Lung microvascular endothelial cell (primary cell): ENCODE results near the gene DCUN1D4. TPM values are rescaled to one million over a fixed set of nuclear protein-coding genes. Genes with fewer than 3 reads are reported as not detected.

Experiments
- DNase-seq, 2 donors: peaks; one replicate each; pipeline versions ENCODE4 v3.0.0 to v3.0.0-alpha.2; 2010; ENCODE audit warnings: low read depth in 2 of 2
- total RNA-seq: library from RNA; depleted of rRNA; stranded (reverse); fragments of >200 nt; gene quantifications from 2 replicates; pipeline ENCODE4 v1.2.1, GENCODE V29; 2014

The DCUN1D4 gene
- total RNA-seq, 1 donor from 2014 or later = 29.0 TPM

DNA sequence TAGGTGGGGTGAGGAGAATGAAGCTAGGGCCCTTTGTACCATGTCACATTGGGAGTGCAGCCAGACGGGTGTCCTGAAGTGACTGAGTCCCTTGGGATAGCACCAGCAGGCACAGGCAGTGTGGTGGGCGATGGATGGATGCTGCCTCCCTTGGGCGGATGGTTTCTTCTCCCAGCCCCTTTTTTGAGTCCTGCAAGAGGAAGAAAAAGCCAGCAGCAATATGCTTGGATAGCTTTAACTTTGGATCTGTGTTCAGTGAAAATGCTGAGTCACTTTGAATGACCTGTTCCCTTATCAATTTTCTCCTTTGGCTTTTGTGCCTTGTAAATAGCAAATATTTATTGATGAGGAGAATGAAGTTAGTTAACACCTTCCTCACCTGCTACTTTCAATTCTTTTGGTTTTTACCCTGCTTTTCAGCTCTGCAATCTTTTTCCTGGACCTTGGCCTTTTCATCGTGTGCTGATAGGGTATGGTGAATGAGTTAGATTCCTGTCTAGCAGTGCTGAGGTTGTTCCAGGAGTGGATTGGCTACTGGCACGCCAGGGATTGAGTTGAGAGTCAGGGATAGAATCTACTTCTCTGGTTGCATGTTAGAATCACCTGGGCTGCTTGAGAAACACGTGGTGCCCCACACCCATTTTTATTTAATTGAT, 10.2 kb downstream of the DCUN1D4 start:
- peak in 1 of 2 donors; percentile 3 for DNase-seq

DNA sequence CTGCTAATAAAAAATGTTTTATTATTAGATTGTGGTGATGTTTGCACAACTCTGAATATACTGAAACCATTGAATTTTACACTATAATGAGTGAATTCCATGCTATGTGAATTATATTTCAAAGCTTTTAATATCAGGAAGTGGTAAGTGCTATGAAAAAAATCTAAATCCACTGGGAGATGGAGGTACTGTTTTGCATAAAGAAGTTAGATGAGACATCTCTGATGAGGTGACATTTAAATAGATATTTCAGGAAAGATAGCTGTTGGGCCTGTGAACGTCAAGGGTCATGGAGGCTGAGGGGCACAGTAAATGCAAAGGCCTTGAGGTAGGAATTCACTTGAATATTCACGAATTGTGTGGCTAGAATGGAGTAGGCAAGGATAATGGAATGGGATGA, 12.3 kb downstream of the DCUN1D4 start:
- no peak for DNase-seq

DNA sequence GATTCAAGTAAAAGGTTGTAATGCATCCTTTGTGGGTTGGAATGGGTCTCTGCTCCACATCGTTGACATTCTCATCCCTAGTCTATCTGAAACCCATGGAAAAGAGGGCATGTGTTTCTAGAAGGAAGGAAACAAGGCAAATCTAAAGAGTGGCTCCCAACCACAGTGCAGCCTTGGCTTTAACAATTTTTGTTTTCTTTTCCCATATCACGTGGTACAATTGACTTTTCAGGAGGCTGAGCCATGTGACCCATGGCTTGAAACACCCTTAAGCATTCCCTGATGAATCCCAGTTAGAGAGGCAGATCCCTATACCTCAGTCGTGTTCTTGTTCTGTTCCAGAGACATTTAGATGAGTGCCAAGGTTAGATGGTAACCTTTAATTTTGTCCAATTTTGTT, 12.8 kb downstream of the DCUN1D4 start:
- DNase-seq = no peak

DNA sequence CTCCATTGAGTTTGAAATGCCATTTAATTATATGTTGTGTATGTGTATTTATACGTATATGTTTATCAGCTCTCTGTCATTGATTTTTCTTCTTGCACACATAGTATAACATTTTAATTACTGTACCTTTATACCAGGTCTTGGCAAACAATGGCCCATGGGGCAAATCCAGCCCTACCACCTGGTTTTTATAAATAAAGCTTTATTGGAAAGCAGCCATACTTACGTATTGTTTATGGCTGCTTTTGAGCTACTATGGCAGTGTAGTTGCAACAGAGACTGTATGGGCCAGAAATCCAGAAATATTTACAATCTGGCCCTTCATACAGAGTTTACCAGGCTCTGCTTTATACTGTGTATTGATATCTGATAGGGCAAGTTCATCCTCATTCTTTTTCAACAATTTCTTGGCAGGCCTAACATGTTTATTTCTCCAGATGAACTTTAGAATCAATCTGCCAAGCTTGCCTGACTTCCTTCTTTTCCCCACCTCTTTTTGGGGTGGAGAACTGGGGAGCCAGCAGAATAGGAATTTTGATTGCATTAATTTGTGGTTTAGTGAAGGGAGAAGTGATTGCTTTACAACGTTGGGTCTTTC, 15.8 kb downstream of the DCUN1D4 start:
- DNase-seq = no peak

DNA sequence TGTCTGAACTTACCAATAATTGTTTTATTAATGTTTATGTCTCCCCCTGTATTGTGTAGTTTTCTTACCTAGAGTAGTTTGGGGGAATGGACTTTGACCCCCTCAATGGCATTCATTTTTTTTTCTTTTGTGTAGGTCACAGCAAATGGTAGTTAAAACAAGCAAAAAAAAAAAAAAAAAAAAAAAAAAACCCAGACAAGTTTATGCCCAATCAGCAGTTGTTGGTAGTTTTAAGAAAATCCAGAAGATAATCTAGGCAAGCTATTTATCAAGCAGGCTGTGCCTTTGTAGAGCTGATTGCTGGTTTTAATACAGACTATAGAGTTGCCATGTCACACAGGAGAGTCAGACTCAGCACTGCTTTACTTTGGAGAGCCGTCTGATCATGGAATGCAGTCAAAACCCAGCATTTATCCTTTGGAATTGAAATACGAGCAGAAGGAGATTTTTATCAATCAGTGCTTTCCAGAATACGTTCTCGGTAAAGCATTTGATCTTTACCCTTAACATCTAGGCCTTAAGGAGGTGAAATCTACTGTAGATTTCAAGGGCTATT, 16.6 kb downstream of the DCUN1D4 start:
- DNase-seq = no peak

- no peak for DNase-seq
Measured at GRCh38 chr4:51862199-51862598, 19.2 kb downstream of the DCUN1D4 start.

GRCh38 chr4:51862781-51863180, 19.8 kb downstream of the DCUN1D4 start:
- no peak for DNase-seq

GRCh38 chr4:51865717-51866116, 22.8 kb downstream of the DCUN1D4 start:
- DNase-seq = no peak

GRCh38 chr4:51866835-51867234, 23.9 kb downstream of the DCUN1D4 start:
- DNase-seq = no peak

DNA sequence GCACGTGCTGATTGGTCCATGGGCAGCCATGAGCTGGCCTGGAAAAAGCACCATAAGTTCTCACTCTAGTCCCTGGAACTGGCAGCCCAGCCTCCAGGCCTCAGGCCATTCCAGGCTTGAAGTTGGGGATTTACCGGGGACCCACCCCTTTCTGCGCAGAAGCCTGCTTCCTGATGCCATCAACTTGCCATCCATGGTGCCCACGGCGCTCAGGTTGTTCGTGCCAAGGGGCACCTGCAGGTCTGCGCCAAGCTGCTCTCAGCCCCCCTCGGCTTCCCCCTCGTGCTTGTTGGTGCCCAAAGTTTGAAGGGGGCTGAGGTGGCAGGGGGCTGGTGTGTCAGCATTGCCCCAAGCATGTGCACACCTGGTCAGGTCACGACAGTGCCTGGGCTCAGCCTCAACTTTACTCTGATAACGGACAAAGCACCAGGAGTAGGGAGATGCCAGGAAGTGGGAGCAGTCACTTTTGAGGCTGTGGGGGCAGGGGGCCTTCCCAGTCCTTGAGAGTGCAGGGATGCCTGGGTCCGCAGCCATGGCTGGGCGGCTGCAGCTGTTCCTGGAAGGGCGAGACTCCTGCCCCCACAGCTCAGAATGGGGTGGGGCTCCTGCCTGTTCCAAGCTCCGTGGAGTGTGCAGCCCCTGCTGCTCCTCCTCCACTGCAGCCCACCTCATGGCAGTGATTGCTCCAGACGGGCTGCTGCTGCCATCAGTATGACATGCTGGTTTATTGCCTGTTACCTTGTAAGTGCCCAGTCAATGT, 24.9 kb downstream of the DCUN1D4 start:
- no peak for DNase-seq

DNA sequence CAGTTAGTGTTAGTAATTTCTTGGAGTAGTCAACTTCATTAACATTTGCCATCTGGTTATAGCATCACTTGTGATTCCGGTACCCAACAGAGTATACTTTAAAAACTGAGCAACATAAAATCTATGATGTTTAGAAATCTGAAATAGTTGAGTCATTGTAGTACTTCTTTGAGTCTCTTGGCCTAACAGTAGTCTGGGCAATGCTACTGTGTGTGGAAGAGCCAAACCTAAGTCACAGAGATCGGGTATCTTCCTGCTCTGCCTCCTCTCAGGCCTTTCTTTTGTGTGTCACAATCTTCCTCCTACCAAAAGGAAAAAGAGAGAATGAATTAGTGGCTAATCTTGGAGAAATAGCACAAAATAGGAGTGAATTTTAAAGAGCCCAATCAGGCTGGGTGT, 25.5 kb downstream of the DCUN1D4 start:
- no peak for DNase-seq

DNA sequence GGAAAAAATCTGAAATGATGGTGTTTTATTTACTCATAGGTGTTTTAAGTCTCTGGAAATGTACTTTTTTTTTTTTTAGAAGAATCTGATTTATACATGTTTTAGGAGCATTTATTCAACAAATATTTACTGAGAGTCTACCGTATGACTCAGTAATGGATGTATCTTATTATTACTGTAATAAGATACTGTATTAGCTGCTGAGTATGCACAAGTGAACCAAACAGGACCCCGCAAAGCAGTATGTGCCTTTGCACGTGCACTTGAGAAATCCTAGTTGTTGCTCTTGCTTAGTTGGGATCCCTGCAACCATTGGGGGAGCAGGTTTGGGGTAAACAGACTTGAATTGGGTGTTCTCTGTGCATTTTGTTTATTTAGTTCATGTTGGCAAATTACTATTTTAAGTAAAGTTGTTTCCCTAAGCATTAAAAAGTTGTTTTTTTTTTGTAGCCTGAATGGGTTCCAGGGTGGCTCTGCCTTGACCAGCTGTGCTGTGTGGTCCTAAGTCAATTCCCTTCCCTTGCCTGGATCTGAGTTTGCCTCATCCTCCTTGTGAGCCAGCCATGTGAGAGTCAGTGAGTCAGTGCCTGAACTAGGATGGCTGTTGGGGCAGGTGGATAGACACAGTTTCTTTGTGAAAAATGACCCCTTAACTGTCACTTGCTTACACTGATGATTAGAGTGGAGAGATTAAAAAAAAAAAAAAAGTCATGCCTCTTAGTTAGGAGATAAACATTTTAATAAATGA, 27.7 kb downstream of the DCUN1D4 start:
- DNase-seq = no peak

- no peak for DNase-seq
Measured at GRCh38 chr4:51872283-51872997, 29.5 kb downstream of the DCUN1D4 start.

- no peak for DNase-seq
Measured at GRCh38 chr4:51874551-51874950, 31.6 kb downstream of the DCUN1D4 start.

DNA sequence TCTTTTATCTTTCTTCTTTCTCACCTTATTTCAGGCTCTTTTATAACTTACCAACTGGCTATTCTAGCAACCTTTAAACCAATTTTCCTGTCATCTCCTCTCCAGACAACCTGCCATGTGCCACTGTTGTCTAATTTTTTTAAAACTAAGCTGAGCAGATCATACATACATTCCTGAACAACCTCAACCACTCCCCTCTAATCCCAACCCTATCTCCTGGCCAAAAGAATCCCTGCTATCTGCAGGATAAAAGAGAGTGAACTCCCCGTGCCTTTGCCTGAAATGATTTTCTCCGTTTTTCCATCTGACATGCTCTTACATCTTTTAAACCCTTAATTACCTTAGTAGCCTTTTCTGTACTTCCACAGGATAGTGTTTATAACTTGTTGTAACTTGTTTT, 35.5 kb downstream of the DCUN1D4 start:
- DNase-seq = no peak

DNA sequence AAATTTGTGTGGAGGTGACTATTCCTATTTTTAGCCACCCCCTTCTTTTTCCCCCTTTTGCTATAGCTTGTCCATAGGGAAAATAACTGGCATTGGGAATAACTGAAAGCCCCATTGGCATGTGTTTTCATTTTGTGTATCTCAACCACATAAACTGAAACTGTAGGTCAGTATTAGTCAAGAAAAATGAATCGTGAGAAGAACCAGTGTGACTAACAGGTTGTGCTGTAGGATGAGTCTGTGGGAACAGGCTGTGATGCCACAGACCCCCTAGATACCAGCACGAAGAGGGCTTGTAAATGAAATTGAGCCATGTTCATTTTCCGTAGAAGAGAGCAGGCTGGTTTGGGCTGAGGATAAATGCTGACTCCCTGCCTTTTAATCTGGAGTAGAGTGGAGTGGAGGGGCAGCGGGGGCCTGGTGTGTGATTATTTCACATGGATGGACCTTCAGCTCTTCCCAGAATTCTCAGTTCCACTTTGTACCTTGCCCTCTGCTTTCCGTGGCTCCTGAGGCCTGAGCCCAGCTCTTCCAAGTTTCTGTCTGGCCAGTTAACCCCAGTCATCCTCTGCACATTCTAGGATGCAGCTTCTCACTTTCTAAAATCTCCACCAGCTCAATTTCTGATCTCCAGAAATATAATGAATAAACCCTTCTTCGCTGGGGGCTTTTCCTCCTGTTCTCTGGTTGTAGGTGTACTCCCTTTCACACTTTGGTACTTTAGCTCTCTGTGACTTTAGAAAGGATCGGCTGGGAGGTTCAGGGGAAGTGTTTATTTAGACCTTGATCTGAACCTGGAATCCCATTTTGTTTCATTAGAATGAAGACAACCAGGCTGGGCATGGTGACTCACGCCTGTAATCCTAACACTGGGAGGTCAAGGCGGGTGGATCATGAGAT, 37.3 kb downstream of the DCUN1D4 start:
- no peak for DNase-seq

GRCh38 chr4:51884055-51884454, 41.1 kb downstream of the DCUN1D4 start:
- peak in 1 of 2 donors; percentile 9 for DNase-seq

GRCh38 chr4:51884606-51885005, 41.7 kb downstream of the DCUN1D4 start:
- DNase-seq = no peak

DNA sequence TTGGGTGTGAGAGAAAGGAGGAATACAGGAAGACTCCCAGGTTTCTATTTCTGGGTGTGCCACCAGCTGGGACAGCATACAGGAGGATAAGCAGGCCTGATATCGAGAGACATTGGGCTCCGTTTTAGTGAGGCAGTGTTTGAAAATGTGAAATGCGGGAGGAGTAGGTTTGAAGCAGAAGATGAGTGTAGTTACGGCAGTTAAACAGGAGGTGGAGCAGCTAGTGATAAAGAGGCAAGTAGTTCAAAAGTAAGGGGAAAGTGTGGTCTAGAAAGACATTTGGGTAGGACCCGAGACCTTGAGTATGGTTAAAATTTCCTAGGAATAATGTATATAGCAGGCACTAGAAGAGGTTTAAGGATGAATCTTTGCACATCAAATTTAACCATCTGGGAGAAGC, 42.4 kb downstream of the DCUN1D4 start:
- DNase-seq = peak; percentile 57 to 64

GRCh38 chr4:51890760-51891159, 47.8 kb downstream of the DCUN1D4 start:
- DNase-seq = no peak
